ENCODE measurements around the gene SCD5. TPM values are rescaled to one million over a fixed set of nuclear protein-coding genes. Genes with fewer than 3 reads are reported as not detected.

SCD5 gene
- total and polyA plus RNA-seq, 2 donors (not counting 1 experiment from before 2014, with no cell fraction given): 0.03 TPM; not detected in 1

DNA sequence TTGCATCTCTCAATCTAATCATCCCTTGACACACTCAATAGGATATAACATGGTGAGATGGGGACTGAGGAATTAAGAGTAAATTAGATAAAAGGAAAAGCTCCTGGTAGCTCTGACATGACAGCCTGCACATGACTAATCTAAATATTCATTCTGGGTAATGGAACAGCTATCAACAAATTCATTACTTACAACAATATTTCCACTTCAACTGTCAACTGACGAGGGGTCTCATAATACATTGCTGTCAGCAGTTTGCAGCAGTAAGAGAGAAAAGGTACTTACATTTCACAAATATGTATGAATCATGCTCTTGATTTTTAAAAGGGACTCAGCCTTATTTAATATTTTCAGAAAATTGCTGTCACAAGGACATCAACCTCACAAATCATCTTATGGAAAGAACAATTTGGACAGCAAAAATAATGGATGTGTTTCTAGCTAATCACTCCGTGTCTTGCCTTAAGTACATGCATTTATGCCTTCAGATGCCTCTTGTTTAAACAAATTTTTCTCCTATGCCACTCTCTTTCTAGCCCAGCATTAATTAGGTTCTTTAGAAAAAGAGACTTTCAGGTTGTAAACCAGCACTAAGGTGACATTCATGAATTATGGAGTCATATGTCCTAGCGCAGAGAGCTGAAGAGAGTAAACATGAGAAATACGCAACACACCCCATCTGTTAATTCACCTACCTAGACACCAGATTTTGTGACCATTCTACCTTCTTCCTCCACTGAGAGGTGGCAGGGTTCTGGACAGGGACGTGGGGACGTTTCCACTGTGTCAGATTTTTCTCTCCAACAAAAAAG, 137.2 kb downstream of the SCD5 start:
- H4K20me1 ChIP-seq (ENCODE audit: control insufficient read depth, insufficient read depth, low read length, poor library complexity, severe bottlenecking): no peaks in the 10 kb centered on the region
- WGBS (ENCODE audit: insufficient coverage): no CpG with 5 or more reads among the region's 6 CpGs
- TF ChIP-seq EZH2 (IDR thresholded peaks at IDR 0.05; ENCODE audit: borderline replicate concordance, insufficient read depth, low read depth, low read length, poor library complexity, severe bottlenecking): no peak
- TF ChIP-seq, protein P1, sequence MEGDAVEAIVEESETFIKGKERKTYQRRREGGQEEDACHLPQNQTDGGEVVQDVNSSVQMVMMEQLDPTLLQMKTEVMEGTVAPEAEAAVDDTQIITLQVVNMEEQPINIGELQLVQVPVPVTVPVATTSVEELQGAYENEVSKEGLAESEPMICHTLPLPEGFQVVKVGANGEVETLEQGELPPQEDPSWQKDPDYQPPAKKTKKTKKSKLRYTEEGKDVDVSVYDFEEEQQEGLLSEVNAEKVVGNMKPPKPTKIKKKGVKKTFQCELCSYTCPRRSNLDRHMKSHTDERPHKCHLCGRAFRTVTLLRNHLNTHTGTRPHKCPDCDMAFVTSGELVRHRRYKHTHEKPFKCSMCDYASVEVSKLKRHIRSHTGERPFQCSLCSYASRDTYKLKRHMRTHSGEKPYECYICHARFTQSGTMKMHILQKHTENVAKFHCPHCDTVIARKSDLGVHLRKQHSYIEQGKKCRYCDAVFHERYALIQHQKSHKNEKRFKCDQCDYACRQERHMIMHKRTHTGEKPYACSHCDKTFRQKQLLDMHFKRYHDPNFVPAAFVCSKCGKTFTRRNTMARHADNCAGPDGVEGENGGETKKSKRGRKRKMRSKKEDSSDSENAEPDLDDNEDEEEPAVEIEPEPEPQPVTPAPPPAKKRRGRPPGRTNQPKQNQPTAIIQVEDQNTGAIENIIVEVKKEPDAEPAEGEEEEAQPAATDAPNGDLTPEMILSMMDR (IDR thresholded peaks at IDR 0.05): no peak
- H3K4me3 ChIP-seq (ENCODE audit: control extremely low read depth in 1 of 5, extremely low read depth in 1 of 5, insufficient read depth in 1 of 5, low read depth in 2 of 5, low read length in 4 of 5): no peak overlapping the region
- no peaks in the 10 kb centered on the region for H3K4me1 ChIP-seq (ENCODE audit: control insufficient read depth in 2 of 2, insufficient read depth in 2 of 2, low read length in 2 of 2)
- H3K27me3 ChIP-seq (replicated peaks in 1 of 4; ENCODE audit: control extremely low read depth in 1 of 4, control insufficient read depth in 3 of 4, insufficient read depth in 4 of 4, low read length in 3 of 4): no peaks in the 10 kb centered on the region
- ATAC-seq (ENCODE audit: low read depth): no peak
- H3K36me3 ChIP-seq (replicated peaks in 1 of 2; ENCODE audit: control extremely low read depth in 1 of 2, control insufficient read depth in 1 of 2, extremely low read depth in 1 of 2, insufficient read depth in 2 of 2, low read length in 1 of 2): no peaks in the 10 kb centered on the region
- DNase-seq: no peak
- intact Hi-C loops (cut with micrococcal nuclease): no loop called here
- Mint-ChIP-seq H3K27ac (no peak overlapping the region), H3K4me3 (no peak overlapping the region), H3K4me1 (no peaks in the 10 kb centered on the region), H3K9me3 (ENCODE audit: insufficient read depth) (no peaks in the 10 kb centered on the region), H3K27me3 (peaks cover 25% of the 10 kb centered on the region)
- no peaks in the 10 kb centered on the region for H3K79me2 ChIP-seq (ENCODE audit: control insufficient read depth, insufficient read depth, low read length)
- H3K4me2 ChIP-seq (replicated peaks; ENCODE audit: low read depth, low read length, poor library complexity, severe bottlenecking): no peak overlapping the region
- no peak overlapping the region for H3K9ac ChIP-seq (ENCODE audit: low read length)
- H3K27ac ChIP-seq (ENCODE audit: low read length in 2 of 2): no peak overlapping the region
- CTCF ChIA-PET: no interaction called here
- POLR2A ChIA-PET: no interaction called here
- no peaks in the 10 kb centered on the region for H3K9me3 ChIP-seq (ENCODE audit: control extremely low read depth in 1 of 3, control insufficient read depth in 2 of 3, insufficient read depth in 1 of 3, low read length in 2 of 3)
- no peak overlapping the region for H2AFZ ChIP-seq (ENCODE audit: insufficient read depth, low read depth, low read length, poor library complexity, severe bottlenecking)

DNA sequence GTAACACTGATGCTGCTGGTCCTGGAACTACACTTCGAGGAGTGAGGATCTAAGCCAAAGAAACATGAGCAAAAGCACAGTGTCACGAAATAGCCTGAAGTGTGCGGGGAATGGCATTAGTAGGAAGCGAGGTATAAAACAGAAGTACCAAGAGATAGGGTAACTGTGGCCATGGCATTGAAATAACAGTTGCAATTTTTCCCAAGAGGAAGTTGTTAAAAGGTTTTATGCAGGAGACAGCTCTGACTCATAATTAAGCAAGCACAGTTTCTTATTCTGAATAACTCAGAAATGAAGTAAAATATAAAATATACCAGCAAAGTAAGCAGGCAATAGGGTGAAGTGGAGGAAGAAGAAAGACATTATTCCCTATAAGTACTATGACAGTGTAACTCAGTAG, 146.5 kb downstream of the SCD5 start:
- Mint-ChIP-seq H3K27me3 (no peaks in the 10 kb centered on the region), H3K4me3 (no peak overlapping the region), H3K9me3 (ENCODE audit: insufficient read depth) (no peaks in the 10 kb centered on the region), H3K27ac (no peak overlapping the region), H3K4me1 (no peaks in the 10 kb centered on the region)
- no peaks in the 10 kb centered on the region for H3K27me3 ChIP-seq (replicated peaks in 1 of 4; ENCODE audit: control extremely low read depth in 1 of 4, control insufficient read depth in 3 of 4, insufficient read depth in 4 of 4, low read length in 3 of 4)
- no peaks in the 10 kb centered on the region for H3K9me3 ChIP-seq (ENCODE audit: control extremely low read depth in 1 of 3, control insufficient read depth in 2 of 3, insufficient read depth in 1 of 3, low read length in 2 of 3)
- H4K20me1 ChIP-seq (ENCODE audit: control insufficient read depth, insufficient read depth, low read length, poor library complexity, severe bottlenecking): no peaks in the 10 kb centered on the region
- ATAC-seq (ENCODE audit: low read depth) (no peak), DNase-seq (no peak)
- ChIA-PET POLR2A (no interaction called here), CTCF (no interaction called here)
- H3K36me3 ChIP-seq (replicated peaks in 1 of 2; ENCODE audit: control extremely low read depth in 1 of 2, control insufficient read depth in 1 of 2, extremely low read depth in 1 of 2, insufficient read depth in 2 of 2, low read length in 1 of 2): no peaks in the 10 kb centered on the region
- WGBS (ENCODE audit: insufficient coverage): 18% methylated on average over 3 of the region's 4 CpGs
- no peak overlapping the region for H3K4me3 ChIP-seq (ENCODE audit: control extremely low read depth in 1 of 5, extremely low read depth in 1 of 5, insufficient read depth in 1 of 5, low read depth in 2 of 5, low read length in 4 of 5)
- no peaks in the 10 kb centered on the region for H3K79me2 ChIP-seq (ENCODE audit: control insufficient read depth, insufficient read depth, low read length)
- H3K9ac ChIP-seq (ENCODE audit: low read length): no peak overlapping the region
- no peak for TF ChIP-seq EZH2 (IDR thresholded peaks at IDR 0.05; ENCODE audit: borderline replicate concordance, insufficient read depth, low read depth, low read length, poor library complexity, severe bottlenecking)
- TF ChIP-seq, protein P1 (IDR thresholded peaks at IDR 0.05): no peak
- H3K27ac ChIP-seq (ENCODE audit: low read length in 2 of 2): no peak overlapping the region
- no peak overlapping the region for H3K4me2 ChIP-seq (replicated peaks; ENCODE audit: low read depth, low read length, poor library complexity, severe bottlenecking)
- H2AFZ ChIP-seq (ENCODE audit: insufficient read depth, low read depth, low read length, poor library complexity, severe bottlenecking): no peak overlapping the region
- intact Hi-C loops (cut with micrococcal nuclease): no loop called here
- H3K4me1 ChIP-seq (ENCODE audit: control insufficient read depth in 2 of 2, insufficient read depth in 2 of 2, low read length in 2 of 2): no peaks in the 10 kb centered on the region

Data from B cell (primary cell).